Liver (tissue), 9 donors: ENCODE measurements around the gene CDH3. TPM values are rescaled to one million over a fixed set of nuclear protein-coding genes. Genes with fewer than 3 reads are reported as not detected.

ENCODE experiments used
- DNase-seq: peaks from one replicate; pipeline ENCODE4 v3.0.0-alpha.2; 2017; ENCODE audit warnings: low spot score
- H3K27ac ChIP-seq, 2 donors: one replicate each; pipeline ENCODE4 v1.7.0; 2013; ENCODE audit warnings: inconsistent platforms in 2 of 2, low read length in 2 of 2, control low read depth in 1 of 2, low read depth in 1 of 2, mild to moderate bottlenecking in 1 of 2
- H3K27me3 ChIP-seq, 4 donors: one replicate each; pipeline versions ENCODE4 v1.6.1 to v1.7.0; 2013; ENCODE audit warnings: low read length in 3 of 4, inconsistent platforms in 1 of 4, mild to moderate bottlenecking in 1 of 4, moderate library complexity in 1 of 4; ENCODE audit not compliant: control insufficient read depth in 4 of 4, insufficient read depth in 4 of 4
- H3K36me3 ChIP-seq, 4 donors: one replicate each; pipeline versions ENCODE4 v1.6.1 to v1.7.0; 2013; ENCODE audit warnings: low read length in 3 of 4, mild to moderate bottlenecking in 3 of 4, low read depth in 1 of 4, moderate library complexity in 1 of 4; ENCODE audit not compliant: control insufficient read depth in 4 of 4, insufficient read depth in 3 of 4
- H3K4me1 ChIP-seq, 4 donors: one replicate each; pipeline versions ENCODE4 v1.6.1 to v1.7.0; 2013; ENCODE audit warnings: low read length in 3 of 4, mild to moderate bottlenecking in 3 of 4, moderate library complexity in 1 of 4; ENCODE audit not compliant: control insufficient read depth in 4 of 4, insufficient read depth in 4 of 4
- H3K4me3 ChIP-seq, 3 donors: one replicate each; pipeline versions ENCODE4 v1.6.1 to v1.7.0; 2013; ENCODE audit warnings: low read length in 3 of 3, control low read depth in 1 of 3, low read depth in 1 of 3, mild to moderate bottlenecking in 1 of 3
- H3K9ac ChIP-seq, 2 donors: one replicate each; pipeline ENCODE4 v1.7.0; 2013; ENCODE audit warnings: low read length in 2 of 2, mild to moderate bottlenecking in 2 of 2, moderate library complexity in 2 of 2, control low read depth in 1 of 2, low read depth in 1 of 2
- H3K9me3 ChIP-seq, 4 donors: one replicate each; pipeline versions ENCODE4 v1.6.1 to v1.7.0; 2013; ENCODE audit warnings: low read length in 3 of 4; ENCODE audit not compliant: control insufficient read depth in 4 of 4
- ATF3 ChIP-seq: IDR thresholded peaks from 2 replicates; pipeline ENCODE4 v1.6.1; 2016; ENCODE audit warnings: antibody characterized with exemption
- EGR1 ChIP-seq, 2 donors: IDR thresholded peaks; 2 replicates each; pipeline ENCODE4 v1.6.1; 2016 to 2018; ENCODE audit warnings: antibody characterized with exemption in 2 of 2, low read depth in 2 of 2
- HNF4A ChIP-seq, 2 donors: conservative IDR thresholded peaks; 2 replicates each; pipeline ENCODE4 v1.6.1; 2016; ENCODE audit warnings: antibody characterized with exemption in 2 of 2, mild to moderate bottlenecking in 2 of 2
- HNF4G ChIP-seq: IDR thresholded peaks from 2 replicates; pipeline ENCODE4 v1.6.1; 2016; ENCODE audit warnings: antibody characterized with exemption
- JUND ChIP-seq, 2 donors: IDR thresholded peaks; 2 replicates each; pipeline ENCODE4 v1.6.1; 2016; ENCODE audit warnings: antibody characterized with exemption in 2 of 2
- NR2F2 ChIP-seq: IDR thresholded peaks from 2 replicates; pipeline ENCODE4 v1.6.1; 2016; ENCODE audit warnings: antibody characterized with exemption
- RXRA ChIP-seq, 2 donors: IDR thresholded peaks; 2 replicates each; pipeline ENCODE4 v1.6.1; 2017 to 2018; ENCODE audit warnings: antibody characterized with exemption in 2 of 2, mild to moderate bottlenecking in 1 of 2
- SP1 ChIP-seq: IDR thresholded peaks from 2 replicates; pipeline ENCODE4 v1.6.1; 2018; ENCODE audit warnings: antibody characterized with exemption, mild to moderate bottlenecking
- TAF1 ChIP-seq: conservative IDR thresholded peaks from 2 replicates; pipeline ENCODE4 v1.6.1; 2016; ENCODE audit warnings: antibody characterized with exemption, mild to moderate bottlenecking
- WGBS: extraction: QIAGEN DNeasy Blood & Tissue Kit; methylation state at CpG from one replicate; pipeline ENCODE4 v1.1.7; 2013; 5-methylcytosine and 5-hydroxymethylcytosine counted together
- polyA plus RNA-seq, 2 donors: library from polyadenylated mRNA; stranded (reverse) in 1 of 2; unstranded in 1 of 2; fragments of 200-250 nt in 1 of 2; fragments of >200 nt in 1 of 2; fragmentation: Nextera tagmentation in 1 of 2; extraction: Ambion mirVana in 1 of 2; gene quantifications; one replicate each; pipeline versions ENCODE4 v1.2.1 to v1.2.3, GENCODE V29; 2013 to 2015
- total RNA-seq, 2 donors: library from RNA; depleted of rRNA; stranded (reverse); fragments of >200 nt; gene quantifications; one replicate each; pipeline ENCODE4 v1.2.3, GENCODE V29; 2014
- TF ChIP-seq, protein P1 (sequence below): IDR thresholded peaks from 2 replicates; pipeline ENCODE4 v1.6.1; 2016; ENCODE audit warnings: antibody characterized with exemption, mild to moderate bottlenecking
- TF ChIP-seq, protein P2 (sequence below): IDR thresholded peaks from 2 replicates; pipeline ENCODE4 v1.6.1; 2016; ENCODE audit warnings: antibody characterized with exemption
- TF ChIP-seq, protein P3 (sequence below): fragments of 150-350 bp; IDR thresholded peaks from 2 replicates; pipeline ENCODE4 v1.5.1; 2017; ENCODE audit warnings: improper control_type of control experiment, low read depth, low read length; ENCODE audit not compliant: missing input control
- donor health status: healthy.
- donor health status: healthy.
- donor health status: healthy.
- donor health status: healthy.
- donor health status: healthy.

Gene CDH3
- total and polyA plus RNA-seq, 4 donors = 0.08 to 0.19 TPM; not detected in 2

DNA sequence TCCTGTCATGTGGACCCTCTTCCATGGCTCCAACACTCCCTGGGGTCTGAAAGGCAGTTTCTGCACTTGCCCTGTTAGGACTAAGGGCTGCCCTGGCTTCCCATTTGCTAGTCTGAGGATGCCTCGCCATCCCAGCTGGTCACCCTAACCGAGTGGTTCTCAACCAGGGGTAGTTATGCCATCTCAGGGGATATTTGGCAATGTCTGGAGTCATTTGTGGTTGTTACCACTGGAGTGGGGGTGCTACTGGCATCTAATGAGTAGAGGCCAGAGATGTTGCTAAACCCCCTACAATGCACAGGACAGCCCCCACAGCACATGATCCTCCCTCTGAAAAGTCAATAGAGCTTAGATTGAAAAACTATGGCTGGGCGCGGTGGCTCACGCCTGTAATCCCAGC is 65.1 kb downstream of the CDH3 start:
- no peak for DNase-seq
- no peak overlapping the region for H3K4me3 ChIP-seq
- no peak overlapping the region for H3K9ac ChIP-seq
- H3K27ac ChIP-seq = no peak overlapping the region
- TF ChIP-seq EGR1 (IDR thresholded peaks at IDR 0.05; ENCODE audit: low read depth in 2 of 2) = no peak
- no peak for TF ChIP-seq ATF3
- no peak for TF ChIP-seq SP1
- no peaks in the 10 kb centered on the region for H3K36me3 ChIP-seq
- H3K27me3 ChIP-seq = no peaks in the 10 kb centered on the region
- peaks cover 0 to 4% (median 0%) of the 10 kb centered on the region in 4 donors for H3K4me1 ChIP-seq
- 91% methylated on average over 5 of the region's 5 CpGs for WGBS
- no peaks in the 10 kb centered on the region for H3K9me3 ChIP-seq

DNA sequence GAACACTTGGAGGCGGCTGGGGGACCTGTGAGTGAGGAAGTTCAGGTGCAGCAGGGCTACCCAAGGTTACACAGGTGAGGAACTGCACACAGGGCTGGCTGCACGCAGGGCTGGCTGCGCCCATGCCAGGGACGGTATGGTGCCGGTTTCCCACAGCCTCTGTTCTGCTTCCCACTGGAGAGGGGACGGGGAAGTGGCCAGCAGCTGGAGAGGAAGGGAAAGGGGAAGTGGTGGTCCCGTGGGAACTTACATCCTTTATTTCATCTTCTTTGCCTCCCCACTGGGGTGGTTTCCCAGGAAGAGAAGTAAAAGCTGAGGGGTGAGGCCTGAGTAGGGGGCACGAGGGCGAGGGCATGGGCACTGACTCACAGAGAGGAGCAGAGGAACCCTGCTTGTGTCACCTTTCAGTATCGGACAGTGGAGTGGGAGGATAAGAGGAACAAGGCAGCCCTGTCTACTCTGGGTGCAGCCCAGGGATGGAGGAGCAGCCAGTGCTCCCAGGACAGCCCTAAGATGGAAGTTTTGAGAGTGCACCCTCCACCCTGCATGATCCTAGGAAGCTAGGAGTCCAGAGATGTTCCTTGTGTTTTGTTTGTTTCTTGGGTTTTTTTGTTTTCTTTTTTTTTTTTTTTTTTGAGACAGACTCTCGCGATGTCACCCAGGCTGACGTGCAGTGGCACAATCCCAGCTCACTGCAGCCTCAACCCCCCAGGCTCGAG is 66.5 kb downstream of the CDH3 start:
- DNase-seq = no peak
- no peak overlapping the region for H3K4me3 ChIP-seq
- H3K27ac ChIP-seq = no peak overlapping the region
- WGBS = 66% methylated on average over 14 of the region's 14 CpGs
- no peaks in the 10 kb centered on the region for H3K9me3 ChIP-seq
- peaks cover 0 to 4% (median 0%) of the 10 kb centered on the region in 4 donors for H3K4me1 ChIP-seq
- no peaks in the 10 kb centered on the region for H3K27me3 ChIP-seq
- no peak for TF ChIP-seq ATF3
- TF ChIP-seq EGR1 (IDR thresholded peaks at IDR 0.05; ENCODE audit: low read depth in 2 of 2) = no peak
- TF ChIP-seq, protein P1, sequence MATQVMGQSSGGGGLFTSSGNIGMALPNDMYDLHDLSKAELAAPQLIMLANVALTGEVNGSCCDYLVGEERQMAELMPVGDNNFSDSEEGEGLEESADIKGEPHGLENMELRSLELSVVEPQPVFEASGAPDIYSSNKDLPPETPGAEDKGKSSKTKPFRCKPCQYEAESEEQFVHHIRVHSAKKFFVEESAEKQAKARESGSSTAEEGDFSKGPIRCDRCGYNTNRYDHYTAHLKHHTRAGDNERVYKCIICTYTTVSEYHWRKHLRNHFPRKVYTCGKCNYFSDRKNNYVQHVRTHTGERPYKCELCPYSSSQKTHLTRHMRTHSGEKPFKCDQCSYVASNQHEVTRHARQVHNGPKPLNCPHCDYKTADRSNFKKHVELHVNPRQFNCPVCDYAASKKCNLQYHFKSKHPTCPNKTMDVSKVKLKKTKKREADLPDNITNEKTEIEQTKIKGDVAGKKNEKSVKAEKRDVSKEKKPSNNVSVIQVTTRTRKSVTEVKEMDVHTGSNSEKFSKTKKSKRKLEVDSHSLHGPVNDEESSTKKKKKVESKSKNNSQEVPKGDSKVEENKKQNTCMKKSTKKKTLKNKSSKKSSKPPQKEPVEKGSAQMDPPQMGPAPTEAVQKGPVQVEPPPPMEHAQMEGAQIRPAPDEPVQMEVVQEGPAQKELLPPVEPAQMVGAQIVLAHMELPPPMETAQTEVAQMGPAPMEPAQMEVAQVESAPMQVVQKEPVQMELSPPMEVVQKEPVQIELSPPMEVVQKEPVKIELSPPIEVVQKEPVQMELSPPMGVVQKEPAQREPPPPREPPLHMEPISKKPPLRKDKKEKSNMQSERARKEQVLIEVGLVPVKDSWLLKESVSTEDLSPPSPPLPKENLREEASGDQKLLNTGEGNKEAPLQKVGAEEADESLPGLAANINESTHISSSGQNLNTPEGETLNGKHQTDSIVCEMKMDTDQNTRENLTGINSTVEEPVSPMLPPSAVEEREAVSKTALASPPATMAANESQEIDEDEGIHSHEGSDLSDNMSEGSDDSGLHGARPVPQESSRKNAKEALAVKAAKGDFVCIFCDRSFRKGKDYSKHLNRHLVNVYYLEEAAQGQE = no peak
- H3K36me3 ChIP-seq = no peaks in the 10 kb centered on the region
- no peak overlapping the region for H3K9ac ChIP-seq

DNA sequence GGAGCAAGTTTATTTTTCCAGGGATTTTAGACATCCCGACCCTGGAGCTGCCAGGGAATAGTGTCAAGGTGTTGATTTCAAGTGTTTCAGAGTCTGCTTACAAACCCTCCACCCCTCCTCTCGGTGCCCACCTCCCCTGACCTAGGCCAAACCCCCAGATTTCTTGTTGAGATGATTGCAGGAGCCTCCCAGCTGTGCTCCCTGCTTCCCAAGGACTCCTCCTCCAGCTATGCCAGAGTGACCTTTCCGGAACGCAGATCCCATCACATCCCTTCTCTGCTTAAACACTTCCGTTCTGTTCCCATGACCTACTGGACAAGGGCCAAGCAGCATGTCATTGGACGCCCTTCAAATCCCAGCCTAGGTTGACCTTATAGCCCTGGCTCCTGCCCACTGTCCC is 68.3 kb downstream of the CDH3 start:
- TF ChIP-seq ATF3 = no peak
- no peak for TF ChIP-seq HNF4A (conservative IDR thresholded peaks at IDR 0.05)
- TF ChIP-seq RXRA (IDR thresholded peaks at IDR 0.05) = no peak
- no peak for TF ChIP-seq EGR1 (IDR thresholded peaks at IDR 0.05; ENCODE audit: low read depth in 2 of 2)
- TF ChIP-seq, protein P2, sequence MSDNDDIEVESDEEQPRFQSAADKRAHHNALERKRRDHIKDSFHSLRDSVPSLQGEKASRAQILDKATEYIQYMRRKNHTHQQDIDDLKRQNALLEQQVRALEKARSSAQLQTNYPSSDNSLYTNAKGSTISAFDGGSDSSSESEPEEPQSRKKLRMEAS = no peak
- TF ChIP-seq, protein P1 = no peak
- TF ChIP-seq JUND (IDR thresholded peaks at IDR 0.05) = no peak
- TF ChIP-seq, protein P3, sequence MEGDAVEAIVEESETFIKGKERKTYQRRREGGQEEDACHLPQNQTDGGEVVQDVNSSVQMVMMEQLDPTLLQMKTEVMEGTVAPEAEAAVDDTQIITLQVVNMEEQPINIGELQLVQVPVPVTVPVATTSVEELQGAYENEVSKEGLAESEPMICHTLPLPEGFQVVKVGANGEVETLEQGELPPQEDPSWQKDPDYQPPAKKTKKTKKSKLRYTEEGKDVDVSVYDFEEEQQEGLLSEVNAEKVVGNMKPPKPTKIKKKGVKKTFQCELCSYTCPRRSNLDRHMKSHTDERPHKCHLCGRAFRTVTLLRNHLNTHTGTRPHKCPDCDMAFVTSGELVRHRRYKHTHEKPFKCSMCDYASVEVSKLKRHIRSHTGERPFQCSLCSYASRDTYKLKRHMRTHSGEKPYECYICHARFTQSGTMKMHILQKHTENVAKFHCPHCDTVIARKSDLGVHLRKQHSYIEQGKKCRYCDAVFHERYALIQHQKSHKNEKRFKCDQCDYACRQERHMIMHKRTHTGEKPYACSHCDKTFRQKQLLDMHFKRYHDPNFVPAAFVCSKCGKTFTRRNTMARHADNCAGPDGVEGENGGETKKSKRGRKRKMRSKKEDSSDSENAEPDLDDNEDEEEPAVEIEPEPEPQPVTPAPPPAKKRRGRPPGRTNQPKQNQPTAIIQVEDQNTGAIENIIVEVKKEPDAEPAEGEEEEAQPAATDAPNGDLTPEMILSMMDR = no peak
- TF ChIP-seq NR2F2 = no peak
- no peak for TF ChIP-seq TAF1
- no peak for TF ChIP-seq HNF4G
- H3K9me3 ChIP-seq = no peaks in the 10 kb centered on the region
- 59% methylated on average over 6 of the region's 6 CpGs for WGBS
- H3K27ac ChIP-seq = no peak overlapping the region
- no peak overlapping the region for H3K4me3 ChIP-seq
- no peaks in the 10 kb centered on the region for H3K27me3 ChIP-seq
- no peaks in the 10 kb centered on the region for H3K36me3 ChIP-seq
- H3K9ac ChIP-seq = no peak overlapping the region
- no peak for DNase-seq
- H3K4me1 ChIP-seq = peaks cover 0 to 4% (median 0%) of the 10 kb centered on the region in 4 donors
